Esophagus squamous epithelium (tissue), 4 donors: ENCODE results near the gene COL27A1.

ENCODE experiments used
- POLR2A ChIP-seq, 4 donors: fragments of 450-650 bp; IDR thresholded peaks; one replicate each; pipeline ENCODE4 v1.6.1; 2017; ENCODE audit warnings: antibody characterized with exemption in 4 of 4, mild to moderate bottlenecking in 4 of 4, moderate library complexity in 3 of 4
- TF ChIP-seq, protein P1 (sequence below), 6 experiments: fragments of 450-650 bp in 4 of 6; fragments of 200-600 bp in 2 of 6; sonication (generic) in 2 of 6; IDR thresholded peaks; one replicate each; pipeline ENCODE4 v1.5.1; 2016 to 2019; ENCODE audit warnings: antibody characterized with exemption in 6 of 6, mild to moderate bottlenecking in 4 of 6, moderate library complexity in 4 of 6

DNA sequence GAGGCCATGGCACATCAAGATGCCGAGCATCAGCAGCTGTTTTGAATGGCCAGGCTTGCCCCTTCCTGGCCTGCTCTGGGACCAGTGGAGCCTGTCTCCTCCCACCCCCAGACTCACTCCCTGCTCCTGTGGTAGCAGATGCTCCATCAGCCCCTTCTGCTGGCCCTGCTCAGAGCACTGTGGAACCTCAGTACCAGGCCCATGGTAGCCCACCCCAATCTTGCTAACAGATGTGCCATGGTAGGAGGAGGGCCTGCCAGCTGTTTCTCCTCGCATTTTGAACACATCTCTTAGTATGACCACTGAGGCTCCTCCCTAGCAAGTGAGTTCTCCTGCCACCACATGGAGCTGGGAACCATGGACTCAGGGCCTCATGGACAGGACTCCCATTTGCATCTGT is 29.5 kb downstream of the COL27A1 start:
- TF ChIP-seq, protein P1, sequence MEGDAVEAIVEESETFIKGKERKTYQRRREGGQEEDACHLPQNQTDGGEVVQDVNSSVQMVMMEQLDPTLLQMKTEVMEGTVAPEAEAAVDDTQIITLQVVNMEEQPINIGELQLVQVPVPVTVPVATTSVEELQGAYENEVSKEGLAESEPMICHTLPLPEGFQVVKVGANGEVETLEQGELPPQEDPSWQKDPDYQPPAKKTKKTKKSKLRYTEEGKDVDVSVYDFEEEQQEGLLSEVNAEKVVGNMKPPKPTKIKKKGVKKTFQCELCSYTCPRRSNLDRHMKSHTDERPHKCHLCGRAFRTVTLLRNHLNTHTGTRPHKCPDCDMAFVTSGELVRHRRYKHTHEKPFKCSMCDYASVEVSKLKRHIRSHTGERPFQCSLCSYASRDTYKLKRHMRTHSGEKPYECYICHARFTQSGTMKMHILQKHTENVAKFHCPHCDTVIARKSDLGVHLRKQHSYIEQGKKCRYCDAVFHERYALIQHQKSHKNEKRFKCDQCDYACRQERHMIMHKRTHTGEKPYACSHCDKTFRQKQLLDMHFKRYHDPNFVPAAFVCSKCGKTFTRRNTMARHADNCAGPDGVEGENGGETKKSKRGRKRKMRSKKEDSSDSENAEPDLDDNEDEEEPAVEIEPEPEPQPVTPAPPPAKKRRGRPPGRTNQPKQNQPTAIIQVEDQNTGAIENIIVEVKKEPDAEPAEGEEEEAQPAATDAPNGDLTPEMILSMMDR (IDR thresholded peaks at IDR 0.05): no peak
- no peak for TF ChIP-seq POLR2A (IDR thresholded peaks at IDR 0.05)
